GM18907 (cell line): ENCODE measurements around the gene ELANE.
"Not testable (repeated sequence)": the region's sequence is repeated elsewhere in the genome, so short reads cannot be mapped to it uniquely, and the experiment has no call there.

Experiments used
- ATAC-seq: cut with Tn5 transposase; IDR thresholded peaks from one replicate; pipeline ENCODE4 v1.9.1; 2021; ENCODE audit warnings: mild to moderate bottlenecking, moderate library complexity; ENCODE audit not compliant: unreplicated experiment

The ELANE gene

GRCh38 chr19:835210-835810, 16.8 kb upstream of the ELANE start:
- ATAC-seq, result no peak

DNA sequence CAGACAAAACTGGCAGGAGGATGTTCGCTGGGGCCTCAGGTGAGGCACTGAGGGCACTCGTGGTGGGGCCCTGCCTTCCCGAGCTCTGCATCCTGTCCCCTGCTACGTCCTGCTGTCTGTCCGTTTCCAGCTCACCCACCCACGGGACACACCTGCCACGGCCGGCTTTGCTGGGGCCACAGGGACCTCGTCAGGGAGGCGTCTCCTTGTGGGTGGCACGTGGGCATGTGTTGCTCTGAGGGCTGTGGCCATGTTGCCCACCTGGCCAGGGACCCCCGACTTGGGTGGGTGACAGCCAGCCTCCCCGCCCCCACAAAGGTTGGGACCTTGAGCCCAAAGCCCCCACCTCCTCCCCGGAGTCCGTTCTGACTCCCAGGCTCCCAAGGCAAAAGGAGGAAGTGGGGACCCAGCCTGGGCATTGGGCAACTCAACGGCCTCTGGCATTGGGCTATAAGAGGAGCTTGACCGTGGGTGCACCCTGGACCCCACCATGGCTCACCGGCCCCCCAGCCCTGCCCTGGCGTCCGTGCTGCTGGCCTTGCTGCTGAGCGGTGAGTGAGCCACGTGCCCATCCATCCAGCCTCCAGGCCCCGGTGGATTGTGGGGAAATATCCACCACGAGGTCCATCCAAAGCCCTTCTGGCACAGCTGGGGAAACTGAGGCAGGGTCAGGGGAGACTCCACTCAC, 11.4 kb upstream of the ELANE start, which contains the start of gene PRTN3:
TSS of gene PRTN3 (plus strand) at position 481 of the 688 bp plus-strand sequence. CDS start at position 491, 10 bp downstream.
- no peak for ATAC-seq

DNA sequence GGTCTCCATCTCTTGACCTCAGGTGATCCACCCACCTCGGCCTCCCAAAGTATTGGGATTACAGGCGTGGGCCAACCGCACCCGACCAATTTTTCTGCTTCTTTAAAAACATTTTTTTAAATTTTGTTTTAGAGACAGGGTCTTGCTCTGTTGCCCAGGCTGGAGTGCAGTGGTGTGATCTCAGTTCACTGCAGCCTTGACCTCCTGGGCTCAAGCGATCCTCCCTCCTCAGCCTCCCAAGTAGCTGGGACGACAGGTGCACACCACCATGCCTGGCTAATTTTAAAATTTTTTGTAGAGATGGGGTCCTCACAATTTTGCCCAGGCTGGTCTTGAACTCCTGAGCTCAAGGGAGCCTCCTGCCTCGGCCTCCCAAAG, 9.3 kb upstream of the ELANE start:
- not testable (repeated sequence) for ATAC-seq

- no peak for ATAC-seq
Measured at GRCh38 chr19:843180-843835, 8.8 kb upstream of the ELANE start.

GRCh38 chr19:843836-844545, 8.1 kb upstream of the ELANE start:
- ATAC-seq, result no peak

DNA sequence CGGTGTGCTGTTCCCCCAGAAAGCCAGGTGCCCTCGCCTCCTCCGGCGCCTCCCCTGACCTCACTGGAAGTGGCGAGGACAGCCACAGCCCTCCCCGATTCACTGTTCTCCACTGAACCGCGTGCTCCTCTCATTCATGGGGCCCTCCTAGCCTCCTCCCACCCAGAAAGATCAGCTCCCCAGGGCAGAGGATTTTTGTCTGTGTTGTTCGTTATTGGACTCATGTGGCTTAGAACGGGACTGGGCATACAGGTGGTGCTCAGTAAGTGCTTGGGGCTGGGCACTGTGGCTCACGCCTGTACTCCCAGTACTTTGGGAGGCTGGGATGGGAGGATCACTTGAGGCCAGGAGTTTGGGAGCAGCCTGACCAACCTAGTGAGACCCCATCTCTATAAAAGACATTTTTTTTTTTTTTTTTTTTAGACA, 7.5 kb upstream of the ELANE start:
- ATAC-seq, result no peak

DNA sequence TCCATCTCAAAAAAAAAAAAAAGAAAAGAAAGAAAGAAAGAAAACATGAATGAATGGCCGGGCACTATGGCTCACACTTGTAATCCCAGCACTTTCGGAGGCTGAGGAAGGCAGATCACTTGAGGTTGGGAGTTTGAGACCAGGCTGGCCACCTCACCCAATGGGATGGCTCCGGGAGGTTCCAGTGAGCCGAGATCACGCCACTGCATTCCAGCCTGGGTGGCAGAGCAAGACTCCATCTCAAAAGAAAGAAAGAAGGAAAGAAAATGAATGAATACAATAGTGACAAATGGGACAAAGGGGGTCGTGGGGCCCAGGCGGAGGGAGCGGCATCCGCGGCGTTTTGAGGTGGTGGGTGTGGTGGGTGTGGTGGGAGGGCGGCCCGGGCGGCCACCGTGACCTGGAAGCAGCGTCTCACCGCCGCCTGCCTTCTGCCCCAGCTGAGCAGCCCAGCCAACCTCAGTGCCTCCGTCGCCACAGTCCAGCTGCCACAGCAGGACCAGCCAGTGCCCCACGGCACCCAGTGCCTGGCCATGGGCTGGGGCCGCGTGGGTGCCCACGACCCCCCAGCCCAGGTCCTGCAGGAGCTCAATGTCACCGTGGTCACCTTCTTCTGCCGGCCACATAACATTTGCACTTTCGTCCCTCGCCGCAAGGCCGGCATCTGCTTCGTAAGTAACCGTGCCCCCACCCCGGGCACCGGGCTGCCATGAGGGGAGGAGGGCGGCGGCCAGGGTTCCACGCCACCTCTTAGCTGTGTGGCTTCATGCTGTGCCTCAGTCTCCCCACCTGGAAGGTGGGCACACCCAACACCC, 6.2 kb upstream of the ELANE start:
- no peak for ATAC-seq

- ATAC-seq, result no peak
Measured at GRCh38 chr19:848386-848921, 3.6 kb upstream of the ELANE start.

DNA sequence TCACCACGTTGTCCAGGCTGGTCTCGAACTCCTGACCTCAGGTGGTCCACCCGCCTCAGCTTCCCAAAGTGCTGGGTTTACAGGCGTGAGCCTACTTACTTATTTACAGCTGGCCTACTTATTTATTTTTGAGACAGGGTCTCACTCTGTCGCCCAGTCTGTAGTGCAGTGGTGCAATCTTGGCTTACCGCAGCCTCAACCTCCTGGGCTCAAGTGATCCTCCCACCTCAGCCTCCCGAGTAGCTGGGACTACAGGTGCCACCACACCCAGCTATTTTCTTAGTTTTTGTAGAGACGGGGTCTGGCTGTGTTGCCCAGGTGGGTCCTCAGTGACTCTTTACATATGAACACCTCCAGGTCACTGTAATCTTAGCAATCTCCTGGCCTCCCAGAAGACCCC, 2.9 kb upstream of the ELANE start:
- not testable (repeated sequence) for ATAC-seq

DNA sequence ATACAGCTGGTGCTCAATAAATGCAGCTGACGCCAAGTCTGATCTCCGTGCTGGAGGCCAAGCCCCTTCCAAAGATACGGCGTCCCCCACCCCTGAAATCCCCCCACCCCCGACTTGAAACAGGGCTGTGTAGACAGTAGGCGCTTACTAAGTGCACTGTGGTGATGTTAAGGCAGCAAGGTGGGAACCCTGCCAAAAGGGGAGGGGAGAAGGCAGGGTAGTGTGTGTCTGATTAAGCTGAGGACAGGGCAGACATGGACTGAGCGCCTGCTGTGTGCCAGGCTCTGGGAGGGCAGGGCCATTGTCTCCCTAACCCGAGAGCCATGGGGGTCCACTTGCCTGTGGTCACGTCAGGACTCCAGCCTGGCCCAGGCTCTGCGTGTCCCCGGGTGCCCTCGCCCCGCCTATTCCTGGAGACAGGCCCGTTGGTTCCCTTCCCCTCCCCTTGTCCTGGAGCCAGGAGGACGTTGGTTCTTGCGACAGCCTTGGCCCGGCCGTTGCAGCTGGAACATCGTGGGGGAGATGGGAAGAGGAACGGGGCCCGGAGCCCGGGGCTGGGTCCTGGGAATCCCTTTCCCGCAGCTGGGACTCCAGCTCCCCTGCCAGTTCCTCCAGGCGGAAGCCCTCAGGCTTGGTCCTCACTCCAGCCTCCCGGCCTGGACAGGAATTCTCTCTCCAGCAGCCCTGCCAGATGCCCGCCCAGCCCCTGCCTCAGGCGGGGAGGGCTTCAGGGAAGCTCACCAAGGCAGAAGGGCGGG, 1.7 kb upstream of the ELANE start:
- no peak for ATAC-seq

GRCh38 chr19:850979-851335, 1.1 kb upstream of the ELANE start:
- ATAC-seq, result no peak

DNA sequence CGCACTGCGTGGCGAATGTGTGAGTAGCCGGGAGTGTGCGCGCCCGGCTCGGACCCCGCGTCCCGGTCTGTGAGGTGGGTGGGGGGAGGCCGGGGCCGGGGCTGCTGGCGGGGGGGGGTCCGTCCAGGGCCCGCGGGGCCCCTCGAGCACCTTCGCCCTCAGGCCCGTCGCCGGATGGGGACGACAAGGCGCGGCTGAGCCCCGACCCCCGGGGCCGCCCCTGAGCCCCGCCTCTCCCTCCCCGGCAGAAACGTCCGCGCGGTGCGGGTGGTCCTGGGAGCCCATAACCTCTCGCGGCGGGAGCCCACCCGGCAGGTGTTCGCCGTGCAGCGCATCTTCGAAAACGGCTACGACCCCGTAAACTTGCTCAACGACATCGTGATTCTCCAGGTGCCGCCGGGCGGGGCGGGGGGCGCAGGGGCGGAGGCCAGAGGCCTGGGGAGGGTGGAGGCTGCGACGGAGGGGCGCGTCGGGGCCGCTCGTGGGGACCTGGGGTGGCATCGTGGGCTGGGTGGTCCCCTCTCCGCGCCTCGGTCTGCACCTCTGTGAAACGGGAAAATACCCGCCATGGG, 997 bp downstream of the ELANE start:
- no peak for ATAC-seq

GRCh38 chr19:853614-854220, 1.6 kb downstream of the ELANE start:
- not testable (repeated sequence) for ATAC-seq

DNA sequence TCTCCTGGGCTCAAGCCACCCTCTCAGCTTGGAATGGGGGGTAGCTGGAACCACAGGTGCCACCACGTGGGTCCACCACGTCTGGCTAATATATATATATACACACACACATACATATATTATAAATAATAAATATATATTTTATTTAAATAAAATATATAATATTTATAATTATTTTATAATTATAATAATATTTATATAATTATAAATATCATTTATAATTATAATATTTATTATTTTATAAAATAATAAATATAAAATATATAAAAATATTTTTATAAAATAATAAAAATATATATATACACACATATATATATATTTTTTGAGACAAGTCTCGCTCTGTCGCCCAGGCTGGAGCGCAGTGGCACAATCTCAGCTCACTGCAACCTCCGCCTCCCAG, 2.4 kb downstream of the ELANE start:
- ATAC-seq, result no peak

GRCh38 chr19:855142-855541, 3.0 kb downstream of the ELANE start:
- no peak for ATAC-seq

DNA sequence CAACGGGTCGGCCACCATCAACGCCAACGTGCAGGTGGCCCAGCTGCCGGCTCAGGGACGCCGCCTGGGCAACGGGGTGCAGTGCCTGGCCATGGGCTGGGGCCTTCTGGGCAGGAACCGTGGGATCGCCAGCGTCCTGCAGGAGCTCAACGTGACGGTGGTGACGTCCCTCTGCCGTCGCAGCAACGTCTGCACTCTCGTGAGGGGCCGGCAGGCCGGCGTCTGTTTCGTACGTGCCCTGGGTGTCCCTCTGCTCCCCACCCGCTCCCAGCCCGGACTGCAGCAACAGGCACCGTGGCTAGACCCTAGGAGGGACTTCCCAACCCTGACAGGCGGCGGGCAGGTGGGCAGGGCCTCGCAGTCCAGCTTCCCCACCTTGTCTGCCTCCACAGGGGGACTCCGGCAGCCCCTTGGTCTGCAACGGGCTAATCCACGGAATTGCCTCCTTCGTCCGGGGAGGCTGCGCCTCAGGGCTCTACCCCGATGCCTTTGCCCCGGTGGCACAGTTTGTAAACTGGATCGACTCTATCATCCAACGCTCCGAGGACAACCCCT, 3.5 kb downstream of the ELANE start:
- ATAC-seq, result no peak

- no peak for ATAC-seq
Measured at GRCh38 chr19:858284-858683, 6.2 kb downstream of the ELANE start.
